TTC549 (cell line): Measurements from ENCODE around the gene BRIP1.
"Not testable (repeated sequence)": the region's sequence is repeated elsewhere in the genome, so short reads cannot be mapped to it uniquely, and the experiment has no call there.

Experiments used
- FAIRE-seq: peaks from 2 replicates; lab custom pipeline; 2012; peaks lifted over from hg19 to GRCh38; lab: Jason Lieb, UNC

BRIP1 gene

DNA sequence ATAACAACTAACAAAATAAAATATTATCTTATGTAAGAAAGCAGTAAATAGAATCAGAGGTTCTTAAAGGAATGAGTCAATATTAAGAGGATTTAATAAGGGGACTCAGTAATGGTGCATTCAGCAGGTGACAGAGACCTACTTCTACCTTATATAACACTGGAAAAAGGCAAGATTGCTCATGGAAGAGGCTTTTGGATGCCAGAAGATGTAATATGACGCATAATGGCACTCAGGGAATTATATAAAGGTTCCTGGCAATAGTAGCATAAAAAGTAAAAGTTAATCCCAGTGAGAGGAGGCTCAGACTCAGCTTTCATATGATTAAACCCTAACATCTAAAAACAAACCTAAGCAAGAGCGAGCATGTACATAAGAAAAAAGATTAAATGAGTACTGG, 136.4 kb downstream of the BRIP1 start:
- FAIRE-seq: no peak

DNA sequence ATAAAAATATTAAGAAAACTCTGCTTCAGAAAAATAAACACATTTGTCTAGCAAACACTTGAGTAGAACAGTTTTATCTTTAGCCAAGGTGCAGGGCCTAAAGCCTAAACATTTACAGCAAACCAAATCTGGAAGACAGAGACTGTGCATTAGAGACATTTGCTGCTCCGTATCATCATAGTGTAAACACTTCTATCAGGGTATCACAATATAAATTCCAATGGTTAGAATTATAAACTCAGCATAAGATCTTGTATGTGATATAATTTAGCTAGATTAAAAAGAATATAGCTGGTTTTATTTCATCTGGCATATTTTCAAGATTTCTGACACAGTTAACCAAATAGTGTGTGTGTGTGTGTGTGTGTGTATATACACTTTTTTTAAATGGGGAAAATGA, 138.6 kb downstream of the BRIP1 start:
- FAIRE-seq: no peak

DNA sequence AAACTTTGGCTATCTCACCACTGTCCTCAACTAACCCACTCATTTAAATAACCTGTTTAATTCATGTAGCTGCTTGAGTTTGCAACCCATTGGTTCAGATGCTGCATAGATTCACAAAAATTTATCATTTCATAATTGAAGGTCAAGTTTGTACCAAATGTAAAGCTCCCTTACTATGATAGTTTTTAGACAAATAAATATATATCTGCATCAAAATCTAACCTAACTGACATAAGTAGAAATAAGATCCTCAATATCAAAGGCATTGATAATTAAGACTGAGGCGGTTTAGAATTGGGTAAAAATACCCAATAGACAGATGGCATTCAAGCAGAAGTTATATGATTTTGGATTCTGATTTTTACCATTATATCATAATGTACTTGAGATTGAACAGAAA, 139.4 kb downstream of the BRIP1 start:
- FAIRE-seq: no peak

GRCh38 chr17:61723183-61723582, 140.1 kb downstream of the BRIP1 start:
- no peak for FAIRE-seq

DNA sequence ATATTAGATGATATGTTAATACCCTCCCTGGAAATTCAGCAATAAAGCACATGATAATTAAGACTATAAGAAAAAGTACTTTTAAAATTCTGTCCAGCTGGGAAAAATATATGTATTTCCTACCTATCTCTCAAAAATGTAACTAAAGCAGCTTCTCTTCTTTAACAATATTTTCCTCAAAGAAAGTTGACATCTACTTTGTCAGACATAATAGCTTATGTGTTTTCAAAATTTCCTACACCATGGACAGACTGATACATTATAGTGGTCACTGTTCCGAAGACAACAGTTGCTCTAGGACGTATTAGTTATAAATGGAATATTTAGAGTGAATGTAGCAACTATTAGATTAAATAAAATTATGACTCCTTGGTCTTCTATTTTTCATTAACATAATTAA, 140.9 kb downstream of the BRIP1 start:
- FAIRE-seq: no peak

DNA sequence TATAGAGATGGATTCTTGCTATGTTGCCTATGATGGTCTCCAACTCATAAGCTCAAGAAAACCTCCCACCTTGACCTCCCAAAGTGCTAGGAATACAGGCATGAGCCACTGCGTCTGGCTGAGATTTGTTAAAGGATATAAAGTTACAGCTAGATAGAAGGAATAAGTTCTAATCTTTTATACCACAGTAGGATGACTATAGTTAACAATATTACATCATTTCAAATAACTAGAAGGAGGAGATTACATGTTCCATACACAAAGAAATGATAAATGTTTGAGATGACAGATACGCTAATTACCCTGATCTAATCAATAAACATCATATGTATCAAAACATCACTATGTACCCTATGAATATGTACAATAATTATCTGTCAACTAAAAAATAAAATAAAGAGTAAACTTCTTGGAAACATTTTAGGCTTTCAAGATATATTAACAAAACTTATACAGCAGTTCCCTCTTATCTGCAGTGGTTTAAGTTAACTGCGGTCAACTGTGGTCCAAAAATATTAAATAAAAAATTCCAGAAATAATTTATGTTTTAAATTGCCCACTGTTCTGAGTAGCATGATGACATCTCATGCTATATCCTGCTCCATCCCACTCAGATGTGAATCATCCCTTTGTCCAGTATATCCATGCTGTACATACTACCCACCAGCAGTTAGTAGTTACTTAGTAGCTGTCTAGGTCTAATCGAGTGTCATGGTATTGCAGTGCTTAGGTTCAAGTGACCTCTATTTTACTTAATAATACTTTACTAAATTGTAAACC, 143.1 kb downstream of the BRIP1 start:
- no peak for FAIRE-seq

DNA sequence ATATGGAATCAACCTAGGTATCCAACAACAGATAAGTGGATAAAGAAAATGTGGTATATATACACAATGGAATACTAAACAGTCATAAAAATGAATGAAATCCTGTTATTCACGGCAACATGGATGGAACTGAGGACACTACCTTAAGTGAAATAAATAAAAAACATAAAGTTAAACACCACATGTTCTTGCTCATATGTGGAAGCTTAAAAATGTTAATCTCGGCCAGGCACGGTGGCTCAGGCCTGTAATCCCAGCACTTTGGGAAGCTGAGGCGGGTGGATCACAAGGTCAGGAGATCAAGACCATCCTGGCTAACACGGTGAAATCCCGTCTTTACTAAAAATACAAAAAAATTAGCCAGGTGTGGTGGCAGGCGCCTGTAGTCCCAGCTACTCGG, 144.1 kb downstream of the BRIP1 start:
- FAIRE-seq: not testable (repeated sequence)

DNA sequence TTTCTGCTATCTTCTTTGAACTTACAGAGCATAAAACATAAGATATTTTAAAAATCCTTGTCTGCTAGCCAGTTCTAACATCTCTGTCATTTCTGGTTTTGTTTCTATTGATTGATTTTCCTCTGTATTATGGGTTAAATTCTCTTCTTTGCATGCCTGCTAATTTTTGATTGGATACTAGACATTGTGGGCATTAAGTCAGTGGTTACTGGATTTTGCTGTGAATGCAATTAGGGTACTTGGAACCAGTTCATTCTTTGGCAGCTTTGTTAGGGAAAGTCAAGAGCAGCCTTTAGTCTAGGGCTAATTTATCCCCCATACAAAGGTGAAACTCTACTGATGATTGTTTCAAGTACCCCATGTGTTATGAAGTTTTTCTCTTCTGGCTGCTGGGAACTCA, 145.3 kb downstream of the BRIP1 start:
- no peak for FAIRE-seq

GRCh38 chr17:61717352-61717751, 146.0 kb downstream of the BRIP1 start:
- no peak for FAIRE-seq

GRCh38 chr17:61716225-61716829, 147.0 kb downstream of the BRIP1 start:
- FAIRE-seq: no peak

GRCh38 chr17:61715348-61715747, 148.0 kb downstream of the BRIP1 start:
- no peak for FAIRE-seq

GRCh38 chr17:61714300-61714699, 149.0 kb downstream of the BRIP1 start:
- FAIRE-seq: no peak

DNA sequence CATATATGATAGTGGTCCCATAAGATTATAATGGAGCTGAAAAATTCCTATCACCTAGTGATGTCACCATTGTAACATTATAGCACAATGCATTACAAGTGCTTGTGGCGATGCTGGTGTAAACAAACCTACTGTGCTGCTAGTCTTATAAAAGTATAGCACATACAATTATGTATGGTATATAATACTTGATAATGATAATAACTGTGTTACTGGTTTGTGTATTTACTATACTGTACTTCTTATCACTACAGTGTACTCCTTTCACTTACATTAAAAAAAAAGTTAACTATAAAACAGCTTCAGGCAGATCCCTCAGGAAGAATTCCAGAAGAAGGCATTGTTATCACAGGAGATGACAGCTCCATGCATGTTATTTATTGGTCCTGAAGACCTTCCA, 150.3 kb downstream of the BRIP1 start:
- no peak for FAIRE-seq

DNA sequence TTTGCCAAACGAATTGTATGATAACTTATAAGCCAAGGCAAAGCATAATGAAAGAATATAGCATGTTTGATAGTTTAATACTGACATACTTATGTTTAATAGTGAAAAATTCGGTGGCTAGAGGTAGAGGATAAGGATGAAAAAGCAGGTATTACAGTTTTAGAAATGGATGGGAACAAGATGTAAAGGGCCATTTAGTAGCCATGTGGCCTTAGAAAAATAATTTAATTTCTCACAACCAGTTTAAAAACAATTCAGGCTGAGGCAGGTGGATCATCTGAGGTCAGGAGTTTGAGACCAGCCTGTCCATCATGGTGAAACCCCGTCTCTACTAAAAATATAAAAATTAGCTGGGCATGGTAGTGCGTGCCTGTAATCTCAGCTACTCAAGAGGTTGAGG, 152.8 kb downstream of the BRIP1 start:
- FAIRE-seq: no peak

GRCh38 chr17:61709567-61709966, 153.8 kb downstream of the BRIP1 start:
- FAIRE-seq: no peak

- no peak for FAIRE-seq
Observed at GRCh38 chr17:61704935-61705449, 158.3 kb downstream of the BRIP1 start.

- no peak for FAIRE-seq
Observed at GRCh38 chr17:61702450-61702849, 160.9 kb downstream of the BRIP1 start.

GRCh38 chr17:61701978-61702377, 161.3 kb downstream of the BRIP1 start:
- no peak for FAIRE-seq

DNA sequence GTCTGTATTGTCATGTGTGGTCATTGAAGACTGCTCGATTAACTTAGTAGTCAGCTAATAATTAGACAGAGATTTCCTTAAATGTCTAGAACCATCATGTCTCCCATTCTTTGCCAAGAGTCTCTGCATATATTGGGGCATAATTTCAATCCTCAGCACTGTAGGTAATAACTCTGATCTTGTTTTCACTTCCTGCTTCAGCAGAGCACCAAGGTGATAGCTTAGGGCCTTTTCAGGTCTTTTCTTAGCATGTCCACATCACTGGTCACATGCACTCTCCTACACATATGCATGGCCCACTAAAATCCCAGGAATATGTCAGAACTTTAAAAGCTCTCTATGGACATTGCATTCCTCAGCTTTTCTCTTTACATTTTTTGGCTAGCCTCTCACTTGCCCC, 162.0 kb downstream of the BRIP1 start:
- no peak for FAIRE-seq

DNA sequence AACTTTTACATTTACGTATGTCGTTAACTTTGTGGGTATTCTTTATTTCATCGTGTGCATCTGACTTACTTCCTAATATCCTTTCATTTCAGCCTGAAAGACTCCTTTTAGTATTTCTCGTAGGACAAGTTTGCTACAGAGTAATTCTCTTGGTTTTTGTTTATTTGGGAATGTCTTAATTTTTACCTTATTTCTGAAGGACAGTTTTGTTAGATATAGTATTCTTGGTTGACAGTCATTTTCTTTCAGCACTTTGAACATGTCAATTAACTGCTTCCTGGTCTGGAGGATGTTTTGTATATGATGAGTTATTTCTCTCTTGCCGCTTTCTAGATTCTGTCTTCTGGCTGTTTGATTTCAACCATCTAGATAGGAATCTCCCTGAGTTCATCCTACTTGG, 163.1 kb downstream of the BRIP1 start:
- no peak for FAIRE-seq

DNA sequence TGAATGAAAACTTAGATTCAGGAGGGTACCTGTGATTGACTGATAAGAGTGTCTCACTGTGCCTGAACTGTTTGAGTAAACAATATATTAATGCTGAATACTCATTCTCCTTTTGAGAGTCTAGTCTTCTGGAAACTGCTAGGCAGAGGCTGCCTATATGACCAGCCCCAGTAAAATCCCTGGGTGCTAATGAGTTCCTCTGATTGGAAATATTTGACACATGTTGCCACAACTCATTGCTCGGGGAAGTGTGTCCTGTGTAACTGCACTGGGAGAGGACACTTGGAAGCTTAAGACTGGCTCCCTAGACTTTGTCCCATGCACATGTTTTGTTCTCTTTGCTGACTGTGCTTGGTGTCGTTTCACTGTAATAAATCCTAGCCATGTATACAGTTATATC, 163.6 kb downstream of the BRIP1 start:
- no peak for FAIRE-seq

DNA sequence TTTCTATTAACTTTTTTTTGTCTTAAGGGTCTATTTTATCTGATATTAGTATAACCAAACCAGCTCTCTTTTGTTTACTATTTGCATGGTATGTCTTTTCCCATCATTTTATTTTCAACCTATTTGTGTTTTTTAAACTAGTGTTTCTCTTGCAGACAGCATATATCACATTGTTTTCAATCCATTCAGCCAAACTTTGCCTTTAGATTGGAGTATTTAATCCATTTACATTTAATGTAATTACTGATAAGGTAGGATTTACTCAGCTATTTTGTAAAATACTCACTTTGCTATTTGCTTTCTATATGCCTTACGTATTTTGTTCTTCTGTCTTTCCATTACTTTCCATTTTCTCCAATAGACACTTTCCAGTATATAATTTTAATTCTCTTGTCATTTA, 164.3 kb downstream of the BRIP1 start:
- no peak for FAIRE-seq

GRCh38 chr17:61698244-61698643, 165.1 kb downstream of the BRIP1 start:
- FAIRE-seq: no peak

- no peak for FAIRE-seq
Observed at GRCh38 chr17:61695779-61696337, 167.5 kb downstream of the BRIP1 start.
